AG04450 (cell line): Measurements from ENCODE around the gene DIP2A. TPM values are rescaled to one million over a fixed set of nuclear protein-coding genes. Genes with fewer than 3 reads are reported as not detected.

Experiments
- CTCF ChIA-PET: fragments of 300-600, 350-600 bp; formaldehyde crosslinking; extraction: SDS; loops from one replicate; lab custom pipeline; 2022; ENCODE audit warnings: antibody characterized with exemption, inconsistent platforms; lab: Charles Lee
- POLR2A ChIA-PET: fragments of 350-600 bp; formaldehyde crosslinking; extraction: SDS; loops from one replicate; lab custom pipeline; 2021; ENCODE audit warnings: antibody characterized with exemption, inconsistent platforms; lab: Yijun Ruan, JAX
- DNase-seq: peaks from one replicate; pipeline ENCODE4 v3.0.0-alpha.2; 2011; ENCODE audit warnings: low read depth, low spot score
- H3K27ac ChIP-seq: one replicate; pipeline ENCODE4 v1.5.1; 2012; ENCODE audit warnings: low read depth, low read length, control low read depth
- H3K27me3 ChIP-seq: one replicate; pipeline ENCODE4 v1.6.0; 2012; ENCODE audit warnings: low read length; ENCODE audit not compliant: control insufficient read depth, insufficient read depth
- H3K4me3 ChIP-seq: 2 replicates; pipeline ENCODE4 v1.5.1; 2011; ENCODE audit warnings: mild to moderate bottlenecking, low read depth, low read length, control low read depth
- H3K9me3 ChIP-seq: 2 replicates; pipeline ENCODE4 v1.5.1; 2012; ENCODE audit warnings: low read length; ENCODE audit not compliant: control insufficient read depth, insufficient read depth
- CTCF ChIP-seq: IDR thresholded peaks from 2 replicates; pipeline ENCODE4 v1.5.1; 2011; ENCODE audit warnings: low read depth, low read length, control low read depth, inconsistent platforms
- polyA plus RNA-seq: library from polyadenylated mRNA; depleted of rRNA; stranded (reverse); fragments of >200 nt; gene quantifications from 2 replicates; pipeline ENCODE4 v1.2.3, GENCODE V29; 2011

DIP2A gene
- polyA plus RNA-seq, 1 experiment: 21.0 TPM

DNA sequence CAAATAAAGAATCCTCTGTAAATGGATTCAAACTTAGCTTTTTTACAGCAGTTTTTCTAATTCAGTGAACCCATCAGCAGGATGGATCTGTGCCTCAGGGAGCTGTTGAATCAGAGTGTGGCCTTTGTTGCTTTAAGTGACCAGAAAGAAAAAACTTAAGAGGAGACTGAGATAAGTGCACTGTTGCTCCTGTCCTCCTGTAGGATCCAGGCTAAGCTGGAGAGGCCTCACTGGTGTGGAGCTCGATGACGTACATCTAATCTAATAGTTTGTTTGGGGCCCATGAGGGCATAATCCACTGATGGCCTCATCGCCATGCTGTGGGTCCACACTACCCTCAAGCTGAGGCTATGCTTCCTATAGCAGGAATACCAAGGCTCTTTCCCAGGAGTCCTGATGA, 10.6 kb downstream of the DIP2A start:
- no peak for TF ChIP-seq CTCF
- H3K9me3 ChIP-seq: no peaks in the 10 kb centered on the region
- no peak overlapping the region for H3K4me3 ChIP-seq
- ChIA-PET CTCF (no interaction called here), POLR2A (interaction anchor here (1.3 kb wide), 1 partner anchor 11 kb away, joined by 3 read pairs; no protein-coding TSS in a partner anchor)
- H3K27me3 ChIP-seq: no peaks in the 10 kb centered on the region
- no peak overlapping the region for H3K27ac ChIP-seq
- DNase-seq: no peak

DNA sequence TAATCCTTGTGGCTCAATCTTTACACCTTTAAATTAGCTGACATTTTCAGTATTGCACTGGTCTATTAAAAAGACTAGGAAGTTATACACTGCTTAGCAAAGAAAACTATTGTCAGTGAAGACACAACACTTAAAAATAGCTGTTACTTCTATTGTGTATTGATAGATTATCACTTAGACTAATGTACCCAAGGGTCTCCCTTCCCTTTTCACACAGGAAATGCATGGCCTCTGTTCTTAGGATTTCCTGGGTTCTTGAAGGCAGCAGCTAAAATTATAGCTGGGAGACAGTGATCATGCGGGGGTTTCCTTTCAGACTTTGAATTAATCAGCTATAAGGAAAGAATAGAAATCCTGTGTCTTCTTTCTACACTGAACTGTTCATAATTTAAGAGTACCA, 12.8 kb downstream of the DIP2A start:
- DNase-seq: no peak
- H3K4me3 ChIP-seq: no peak overlapping the region
- H3K27me3 ChIP-seq: no peaks in the 10 kb centered on the region
- no peak overlapping the region for H3K27ac ChIP-seq
- ChIA-PET CTCF (interaction anchor here (1.4 kb wide), 1 partner anchor 19 kb away, joined by 3 read pairs; no protein-coding TSS in a partner anchor), POLR2A (interaction anchor here (1.3 kb wide), 1 partner anchor 13 kb away, joined by 5 read pairs; the partner anchor contains the start of gene DIP2A)
- no peaks in the 10 kb centered on the region for H3K9me3 ChIP-seq
- TF ChIP-seq CTCF: no peak

- no peak for DNase-seq
- H3K27me3 ChIP-seq: no peaks in the 10 kb centered on the region
- no peaks in the 10 kb centered on the region for H3K9me3 ChIP-seq
- POLR2A ChIA-PET: interaction anchor here (1.3 kb wide), 1 partner anchor 14 kb away, joined by 5 read pairs; the partner anchor contains the start of gene DIP2A
- TF ChIP-seq CTCF: no peak
- CTCF ChIA-PET: interaction anchor here (1.4 kb wide), 1 partner anchor 18 kb away, joined by 3 read pairs; no protein-coding TSS in a partner anchor
- no peak overlapping the region for H3K27ac ChIP-seq
- no peak overlapping the region for H3K4me3 ChIP-seq
Measured at GRCh38 chr21:46472246-46472645, 13.6 kb downstream of the DIP2A start.

- no peak for TF ChIP-seq CTCF
- H3K27me3 ChIP-seq: no peaks in the 10 kb centered on the region
- no peak overlapping the region for H3K27ac ChIP-seq
- no peaks in the 10 kb centered on the region for H3K9me3 ChIP-seq
- DNase-seq: no peak
- H3K4me3 ChIP-seq: no peak overlapping the region
- ChIA-PET POLR2A (no interaction called here), CTCF (no interaction called here)
Measured at GRCh38 chr21:46474382-46474781, 15.7 kb downstream of the DIP2A start.

- H3K27ac ChIP-seq: no peak overlapping the region
- no peak for TF ChIP-seq CTCF
- H3K27me3 ChIP-seq: no peaks in the 10 kb centered on the region
- no peak for DNase-seq
- H3K4me3 ChIP-seq: no peak overlapping the region
- no peaks in the 10 kb centered on the region for H3K9me3 ChIP-seq
- POLR2A ChIA-PET: interaction anchor here (0.7 kb wide), 1 partner anchor 16 kb away, joined by 3 read pairs; no protein-coding TSS in a partner anchor
- CTCF ChIA-PET: no interaction called here
Measured at GRCh38 chr21:46475296-46475695, 16.6 kb downstream of the DIP2A start.
